ENCODE results near the gene LUZP1.

The LUZP1 gene

DNA sequence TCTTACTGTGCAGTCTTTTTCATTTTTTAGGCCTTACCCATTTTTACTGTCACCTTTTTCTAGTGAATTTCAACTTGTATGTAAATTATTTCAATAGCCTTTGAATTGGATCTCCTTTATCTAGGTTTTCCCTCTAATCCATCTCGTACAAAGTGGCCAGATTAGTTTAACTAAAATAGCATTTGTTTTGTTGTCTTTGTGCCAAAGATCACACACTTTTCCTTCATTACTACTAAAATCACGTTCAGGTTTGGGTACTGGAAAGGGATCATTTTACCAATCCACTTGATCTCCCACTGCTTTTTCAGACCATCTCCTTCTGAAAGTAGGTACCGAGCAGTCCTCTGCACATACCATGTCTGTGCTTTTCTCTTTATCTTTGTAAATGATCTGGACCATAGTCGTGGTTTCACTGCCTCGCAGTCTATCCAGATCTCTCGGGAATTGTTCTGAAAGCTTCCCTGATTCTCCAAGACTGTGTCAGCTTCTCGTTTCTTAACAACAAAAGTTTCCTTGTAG lies 129.3 kb downstream of the LUZP1 start (continued):
- TF ChIP-seq ZBTB7A (tag by site-specific recombination; IDR thresholded peaks at IDR 0.05; ENCODE audit: low read depth) = no peak
- TF ChIP-seq ZNF362 (tag by site-specific recombination; IDR thresholded peaks at IDR 0.05) = no peak
- TF ChIP-seq ZNF791 (tag by site-specific recombination; IDR thresholded peaks at IDR 0.05) = no peak
- no peak for TF ChIP-seq ZNF354C (tag by site-specific recombination; IDR thresholded peaks at IDR 0.05; ENCODE audit: borderline replicate concordance, low read depth)
- TF ChIP-seq, protein P1, sequence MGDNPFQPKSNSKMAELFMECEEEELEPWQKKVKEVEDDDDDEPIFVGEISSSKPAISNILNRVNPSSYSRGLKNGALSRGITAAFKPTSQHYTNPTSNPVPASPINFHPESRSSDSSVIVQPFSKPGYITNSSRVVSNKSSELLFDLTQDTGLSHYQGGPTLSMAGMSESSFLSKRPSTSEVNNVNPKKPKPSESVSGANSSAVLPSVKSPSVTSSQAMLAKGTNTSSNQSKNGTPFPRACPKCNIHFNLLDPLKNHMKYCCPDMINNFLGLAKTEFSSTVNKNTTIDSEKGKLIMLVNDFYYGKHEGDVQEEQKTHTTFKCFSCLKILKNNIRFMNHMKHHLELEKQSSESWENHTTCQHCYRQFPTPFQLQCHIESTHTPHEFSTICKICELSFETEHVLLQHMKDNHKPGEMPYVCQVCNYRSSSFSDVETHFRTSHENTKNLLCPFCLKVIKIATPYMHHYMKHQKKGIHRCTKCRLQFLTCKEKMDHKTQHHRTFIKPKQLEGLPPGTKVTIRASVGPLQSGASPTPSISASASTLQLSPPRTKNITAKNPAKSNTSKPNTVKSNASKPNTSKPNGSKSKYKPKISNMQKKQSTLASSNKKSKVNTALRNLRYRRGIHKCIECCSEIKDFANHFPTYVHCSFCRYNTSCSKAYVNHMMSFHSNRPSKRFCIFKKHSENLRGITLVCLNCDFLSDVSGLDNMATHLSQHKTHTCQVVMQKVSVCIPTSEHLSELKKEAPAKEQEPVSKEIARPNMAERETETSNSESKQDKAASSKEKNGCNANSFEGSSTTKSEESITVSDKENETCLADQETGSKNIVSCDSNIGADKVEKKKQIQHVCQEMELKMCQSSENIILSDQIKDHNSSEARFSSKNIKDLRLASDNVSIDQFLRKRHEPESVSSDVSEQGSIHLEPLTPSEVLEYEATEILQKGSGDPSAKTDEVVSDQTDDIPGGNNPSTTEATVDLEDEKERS (tag by site-specific recombination; IDR thresholded peaks at IDR 0.05) = no peak
- no peak for TF ChIP-seq SP7 (tag by site-specific recombination; IDR thresholded peaks at IDR 0.05)
- peak; percentile 61 for TF ChIP-seq ZEB2 (tag by site-specific recombination; IDR thresholded peaks at IDR 0.05)
- no peak for TF ChIP-seq ZNF513 (tag by site-specific recombination; IDR thresholded peaks at IDR 0.05)
- TF ChIP-seq ZSCAN5A (tag by site-specific recombination; IDR thresholded peaks at IDR 0.05) = no peak
- no peak for TF ChIP-seq ZFP41 (tag by site-specific recombination; IDR thresholded peaks at IDR 0.05; ENCODE audit: borderline replicate concordance)
- TF ChIP-seq SCRT2 (tag by site-specific recombination; IDR thresholded peaks at IDR 0.05) = no peak
- TF ChIP-seq ZBTB11 (tag by site-specific recombination; conservative IDR thresholded peaks at IDR 0.05; ENCODE audit: low read depth) = no peak
- TF ChIP-seq, protein P2, sequence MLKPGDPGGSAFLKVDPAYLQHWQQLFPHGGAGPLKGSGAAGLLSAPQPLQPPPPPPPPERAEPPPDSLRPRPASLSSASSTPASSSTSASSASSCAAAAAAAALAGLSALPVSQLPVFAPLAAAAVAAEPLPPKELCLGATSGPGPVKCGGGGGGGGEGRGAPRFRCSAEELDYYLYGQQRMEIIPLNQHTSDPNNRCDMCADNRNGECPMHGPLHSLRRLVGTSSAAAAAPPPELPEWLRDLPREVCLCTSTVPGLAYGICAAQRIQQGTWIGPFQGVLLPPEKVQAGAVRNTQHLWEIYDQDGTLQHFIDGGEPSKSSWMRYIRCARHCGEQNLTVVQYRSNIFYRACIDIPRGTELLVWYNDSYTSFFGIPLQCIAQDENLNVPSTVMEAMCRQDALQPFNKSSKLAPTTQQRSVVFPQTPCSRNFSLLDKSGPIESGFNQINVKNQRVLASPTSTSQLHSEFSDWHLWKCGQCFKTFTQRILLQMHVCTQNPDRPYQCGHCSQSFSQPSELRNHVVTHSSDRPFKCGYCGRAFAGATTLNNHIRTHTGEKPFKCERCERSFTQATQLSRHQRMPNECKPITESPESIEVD (tag by site-specific recombination; IDR thresholded peaks at IDR 0.05) = peak; percentile 97
- TF ChIP-seq GLIS2 (tag by site-specific recombination; IDR thresholded peaks at IDR 0.05) = no peak
- no peak for TF ChIP-seq ZNF660 (tag by site-specific recombination; IDR thresholded peaks at IDR 0.05)
- TF ChIP-seq ZNF571 (tag by site-specific recombination; IDR thresholded peaks at IDR 0.05) = no peak
- TF ChIP-seq ZNF274 (IDR thresholded peaks at IDR 0.05; ENCODE audit: low read length) = no peak
- no peak for TF ChIP-seq ZNF274 (tag by site-specific recombination; IDR thresholded peaks at IDR 0.05; ENCODE audit: borderline replicate concordance)
- TF ChIP-seq SP3 (tag by site-specific recombination; IDR thresholded peaks at IDR 0.05) = no peak
- TF ChIP-seq ZBTB1 (tag by site-specific recombination; IDR thresholded peaks at IDR 0.05) = no peak
- no peak; the same call in 1 of the 2 replicates for TF ChIP-seq IKZF3 (tag by site-specific recombination; IDR thresholded peaks at IDR 0.05)
- TF ChIP-seq ZFP69B (tag by site-specific recombination; IDR thresholded peaks at IDR 0.05) = no peak
- TF ChIP-seq ZNF433 (tag by site-specific recombination; IDR thresholded peaks at IDR 0.05; ENCODE audit: low read depth) = no peak
- no peak for TF ChIP-seq ZNF239 (tag by site-specific recombination; IDR thresholded peaks at IDR 0.05)
- TF ChIP-seq KLF9 (tag by site-specific recombination; IDR thresholded peaks at IDR 0.05; ENCODE audit: low read depth) = no peak
- no peak for TF ChIP-seq ZNF394 (tag by site-specific recombination; IDR thresholded peaks at IDR 0.05; ENCODE audit: borderline replicate concordance)
- TF ChIP-seq ZNF366 (tag by site-specific recombination; conservative IDR thresholded peaks at IDR 0.05) = 0 out of 2 replicates have a peak, but pooled peaks have one; percentile 25
- no peak for TF ChIP-seq ZNF19 (tag by site-specific recombination; IDR thresholded peaks at IDR 0.05; ENCODE audit: low read depth)
- TF ChIP-seq ZNF521 (tag by site-specific recombination; IDR thresholded peaks at IDR 0.05) = no peak
